GM12873 (cell line): ENCODE results near the gene GRID2.

Experiments used
- CTCF ChIP-seq: IDR thresholded peaks from 2 replicates; pipeline ENCODE4 v1.5.1; 2012; ENCODE audit warnings: low read depth, mild to moderate bottlenecking, moderate library complexity, low read length, control low read depth; ENCODE audit not compliant: insufficient read depth; ENCODE audit errors: missing control alignments

Gene GRID2

DNA sequence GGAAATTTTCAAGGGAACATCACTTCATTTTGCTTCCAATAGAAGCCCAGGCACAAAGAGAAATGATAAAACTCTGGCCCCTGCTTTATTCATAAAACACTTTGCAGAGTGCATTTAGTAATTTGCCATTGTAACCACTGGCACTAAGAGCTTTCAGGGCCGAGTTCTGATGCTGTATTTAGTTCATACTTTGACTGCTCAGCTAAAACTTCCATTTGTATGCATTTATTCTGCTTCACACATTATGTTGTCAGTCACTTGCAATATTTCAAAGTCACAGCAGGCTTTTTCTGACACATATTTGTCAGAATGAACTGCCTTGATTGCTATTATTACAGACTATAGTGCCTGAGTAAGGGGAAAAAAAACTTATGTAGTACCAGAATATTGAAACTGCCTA lies 1350.4 kb downstream of the GRID2 start:
- TF ChIP-seq CTCF = no peak

GRCh38 chr4:93657527-93657926 lies 1353.8 kb downstream of the GRID2 start:
- TF ChIP-seq CTCF = no peak

- TF ChIP-seq CTCF = no peak
Observed at GRCh38 chr4:93658443-93658842, 1354.7 kb downstream of the GRID2 start.

DNA sequence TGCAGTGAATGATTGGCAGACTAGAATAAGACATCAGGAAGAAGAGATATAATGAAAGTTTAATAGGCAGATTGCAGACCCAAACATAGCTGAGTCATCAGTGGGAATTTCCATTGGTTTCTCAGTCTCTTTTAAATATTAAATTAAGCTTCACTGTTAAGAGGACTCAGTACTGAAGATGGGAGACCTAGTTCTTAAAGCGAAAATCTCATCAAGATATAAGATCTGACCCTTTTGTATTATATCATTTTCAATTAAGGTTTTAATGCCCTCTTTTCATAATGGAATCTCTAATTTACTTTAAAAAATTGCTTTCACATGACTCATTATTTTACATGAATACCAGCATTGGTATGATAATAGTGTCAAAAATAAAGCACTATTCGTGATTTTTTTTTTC lies 1355.9 kb downstream of the GRID2 start:
- no peak for TF ChIP-seq CTCF

DNA sequence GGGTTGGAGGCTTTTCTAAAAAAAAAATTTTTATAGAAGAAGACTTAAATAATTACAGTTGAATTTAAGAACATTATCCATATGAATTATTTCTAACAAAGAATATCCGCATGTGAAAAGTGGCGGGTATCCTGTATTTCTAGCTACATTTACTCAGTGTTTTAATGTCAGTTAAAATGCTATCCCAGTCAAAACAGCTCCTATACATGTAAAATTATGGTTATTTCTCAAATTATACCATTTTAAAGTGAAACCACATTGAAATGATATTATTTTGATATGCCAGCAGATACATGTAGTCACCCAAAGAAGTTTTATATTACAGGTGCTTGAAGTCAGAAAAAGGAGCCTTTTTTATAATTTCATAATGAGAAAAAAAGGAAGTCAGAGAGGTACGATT lies 1356.3 kb downstream of the GRID2 start:
- TF ChIP-seq CTCF = no peak

DNA sequence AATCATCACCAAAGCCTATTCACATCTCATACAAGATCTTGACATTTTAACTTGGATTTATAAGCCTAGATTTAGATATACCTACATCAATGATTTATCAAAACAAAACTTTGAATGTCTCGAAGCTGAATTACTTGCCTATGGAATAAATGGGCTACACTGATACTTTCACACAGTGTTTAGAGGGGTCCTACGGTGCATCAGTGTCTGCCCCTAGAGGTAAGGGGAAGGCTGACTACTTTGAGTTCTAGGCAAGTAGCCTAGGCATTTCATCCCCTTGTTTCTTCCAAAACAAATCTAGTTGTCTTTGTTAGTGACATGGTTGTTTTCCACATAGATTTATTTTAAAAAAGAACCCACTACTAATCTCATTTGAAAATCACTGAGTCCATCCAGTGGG lies 1366.7 kb downstream of the GRID2 start:
- no peak for TF ChIP-seq CTCF

- no peak for TF ChIP-seq CTCF
Observed at GRCh38 chr4:93671093-93671492, 1367.3 kb downstream of the GRID2 start.
